Fibroblast of mammary gland (primary cell): ENCODE results near the gene SCAMP1.

ENCODE experiments used
- DNase-seq: peaks from one replicate; pipeline ENCODE4 v3.0.0-alpha.2; 2010; ENCODE audit warnings: low read depth
- H3K4me3 ChIP-seq: 2 replicates; pipeline ENCODE4 v1.5.1; 2011; ENCODE audit warnings: low read depth, mild to moderate bottlenecking, low read length, moderate library complexity; ENCODE audit not compliant: control insufficient read depth
- CTCF ChIP-seq: conservative IDR thresholded peaks from 2 replicates; pipeline ENCODE4 v1.5.1; 2011; ENCODE audit warnings: low read depth, low read length, inconsistent platforms; ENCODE audit not compliant: control insufficient read depth, insufficient read depth

SCAMP1 gene

GRCh38 chr5:78483809-78484521 lies 123.5 kb downstream of the SCAMP1 start:
- DNase-seq: peak; percentile 79
- no peak overlapping the region for H3K4me3 ChIP-seq
- TF ChIP-seq CTCF: no peak

- no peak for DNase-seq
- H3K4me3 ChIP-seq: no peak overlapping the region
- TF ChIP-seq CTCF: no peak
Observed at GRCh38 chr5:78486218-78486617, 125.8 kb downstream of the SCAMP1 start.

- TF ChIP-seq CTCF: no peak
- no peak for DNase-seq
- no peak overlapping the region for H3K4me3 ChIP-seq
Observed at GRCh38 chr5:78487846-78488245, 127.4 kb downstream of the SCAMP1 start.

- TF ChIP-seq CTCF: no peak
- no peak overlapping the region for H3K4me3 ChIP-seq
- DNase-seq: no peak
Observed at GRCh38 chr5:78490709-78491485, 130.5 kb downstream of the SCAMP1 start.

GRCh38 chr5:78492224-78492623 lies 131.8 kb downstream of the SCAMP1 start:
- TF ChIP-seq CTCF: no peak
- DNase-seq: no peak
- no peak overlapping the region for H3K4me3 ChIP-seq

GRCh38 chr5:78492650-78493049 lies 132.2 kb downstream of the SCAMP1 start:
- DNase-seq: no peak
- no peak for TF ChIP-seq CTCF
- no peak overlapping the region for H3K4me3 ChIP-seq

- TF ChIP-seq CTCF: no peak
- DNase-seq: no peak
Observed at GRCh38 chr5:78495800-78496199, 135.4 kb downstream of the SCAMP1 start.

More at GRCh38 chr5:78495800-78496199, 135.4 kb downstream of the SCAMP1 start:
- H3K4me3 ChIP-seq: no peak overlapping the region
